ENCODE measurements around the gene SORBS1. TPM values are rescaled to one million over a fixed set of nuclear protein-coding genes. Genes with fewer than 3 reads are reported as not detected.

Gene SORBS1
- total and polyA plus RNA-seq, 9 of the 15 experiments (the other 6 are each of a cell fraction or from before 2014, with no cell fraction given) = 2.0 to 13.3 (median 6.5) TPM

DNA sequence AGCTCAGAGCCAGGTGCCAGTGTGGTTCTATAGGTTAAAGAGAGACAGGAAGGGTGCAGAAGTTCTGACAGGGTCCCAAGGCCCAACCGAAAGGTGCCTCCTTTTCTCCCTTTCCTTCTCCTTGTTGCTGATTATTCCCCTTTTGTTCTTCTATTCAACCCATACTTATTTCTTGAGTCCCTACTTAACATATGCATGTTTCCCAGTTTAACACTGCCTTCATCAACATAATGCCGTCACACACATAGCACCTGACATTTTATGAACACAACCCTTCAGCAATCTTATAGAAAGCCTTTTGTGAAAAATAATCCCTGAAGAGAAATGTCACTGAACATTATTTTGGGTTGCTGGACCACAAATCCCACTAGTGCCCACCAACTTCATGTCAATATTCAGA is 39.1 kb downstream of the SORBS1 start:
- BruUV-seq (replicated peaks) = no TSS peak
- H3K27me3 ChIP-seq (ENCODE audit: control insufficient read depth in 2 of 2, insufficient read depth in 2 of 2, low read length in 2 of 2) = no peaks in the 10 kb centered on the region
- no peak overlapping the region for H3K4me2 ChIP-seq (ENCODE audit: insufficient read depth, low read length)
- CTCF ChIA-PET (ENCODE audit: low intra/inter-chr PET ratio) = no interaction called here
- H4K20me1 ChIP-seq (replicated peaks; ENCODE audit: control insufficient read depth, insufficient read depth, low read length) = no peaks in the 10 kb centered on the region
- no peaks in the 10 kb centered on the region for H3K36me3 ChIP-seq (ENCODE audit: control insufficient read depth, insufficient read depth, low read length)
- POLR2A ChIA-PET = interaction anchor here (1.1 kb wide), 1 partner anchor 10 kb away, joined by 3 read pairs; no protein-coding TSS in a partner anchor
- no peaks in the 10 kb centered on the region for H3K9me1 ChIP-seq (ENCODE audit: control insufficient read depth, insufficient read depth, low read length)
- intact Hi-C loops (cut with micrococcal nuclease) = no loop called here
- H3K9ac ChIP-seq (ENCODE audit: insufficient read depth in 1 of 2, low read depth in 2 of 2, low read length in 2 of 2) = no peak overlapping the region
- H3K4me1 ChIP-seq (replicated peaks in 1 of 2; ENCODE audit: control insufficient read depth in 2 of 2, insufficient read depth in 2 of 2, low read length in 2 of 2) = peaks cover 14 to 27% of the 10 kb centered on the region in 2 experiments; a peak in 4 of 5 replicates
- in situ Hi-C loops (cut with MboI) = no loop called here
- H3K4me3 ChIP-seq = no peak overlapping the region
- no peaks in the 10 kb centered on the region for H3K9me3 ChIP-seq (replicated peaks; ENCODE audit: control insufficient read depth, insufficient read depth, low read depth, low read length)
- FAIRE-seq = no peak
- DNase-seq (ENCODE audit: extremely low read depth in 1 of 4, low spot score in 3 of 4) = no peak
- H2AFZ ChIP-seq (ENCODE audit: low read depth, low read length) = no peak overlapping the region
- H3K27ac ChIP-seq (ENCODE audit: extremely low read depth, low read depth, low read length) = no peak overlapping the region
- 95% methylated on average over 2 of the region's 2 CpGs for WGBS (ENCODE audit: insufficient coverage, low coverage, missing lambda C conversion rate)
- no peak for ATAC-seq
- TF ChIP-seq ZFPM2 (CRISPR knock-in tag; IDR thresholded peaks at IDR 0.05) = no peak
- TF ChIP-seq NEUROD1 (IDR thresholded peaks at IDR 0.05; ENCODE audit: borderline replicate concordance, low read depth, low read length, partially characterized antibody) = no peak
- TF ChIP-seq, protein P1, sequence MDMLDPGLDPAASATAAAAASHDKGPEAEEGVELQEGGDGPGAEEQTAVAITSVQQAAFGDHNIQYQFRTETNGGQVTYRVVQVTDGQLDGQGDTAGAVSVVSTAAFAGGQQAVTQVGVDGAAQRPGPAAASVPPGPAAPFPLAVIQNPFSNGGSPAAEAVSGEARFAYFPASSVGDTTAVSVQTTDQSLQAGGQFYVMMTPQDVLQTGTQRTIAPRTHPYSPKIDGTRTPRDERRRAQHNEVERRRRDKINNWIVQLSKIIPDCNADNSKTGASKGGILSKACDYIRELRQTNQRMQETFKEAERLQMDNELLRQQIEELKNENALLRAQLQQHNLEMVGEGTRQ (CRISPR knock-in tag; IDR thresholded peaks at IDR 0.05) = no peak
- no peak for TF ChIP-seq BMI1 (IDR thresholded peaks at IDR 0.05; ENCODE audit: low read length)
- peaks cover 7% of the 10 kb centered on the region; the same call in 2 of the 3 replicates for H3K79me2 ChIP-seq (ENCODE audit: control insufficient read depth, insufficient read depth, low read length)

DNA sequence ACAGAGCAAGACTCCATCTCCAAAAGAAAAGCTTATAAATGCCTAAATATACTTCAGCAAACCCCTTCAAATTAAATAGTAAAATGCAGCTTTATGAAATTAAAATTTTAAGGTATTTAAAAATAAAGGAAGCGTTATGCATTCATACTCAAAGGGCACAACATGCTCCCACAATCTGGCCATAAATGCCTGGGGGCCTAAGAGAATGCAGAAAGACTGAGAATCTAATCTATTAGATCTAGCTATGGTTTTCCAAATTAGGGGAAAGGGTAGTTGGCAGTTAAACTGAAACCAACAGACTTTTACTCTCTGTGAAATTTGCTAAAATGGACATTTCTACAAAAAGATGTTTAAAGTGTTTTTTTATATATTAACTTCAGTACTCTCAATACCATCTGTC is 40.6 kb downstream of the SORBS1 start:
- FAIRE-seq (no peak), ATAC-seq (no peak), DNase-seq (ENCODE audit: extremely low read depth in 1 of 4, low spot score in 3 of 4) (no peak)
- intact Hi-C loops (cut with micrococcal nuclease) (no loop called here), in situ Hi-C loops (cut with MboI) (no loop called here)
- Histone ChIP-seq H3K4me3 (no peak overlapping the region), H3K79me2 (ENCODE audit: control insufficient read depth, insufficient read depth, low read length) (no peaks in the 10 kb centered on the region; the same call in 1 of the 3 replicates), H3K4me2 (ENCODE audit: insufficient read depth, low read length) (no peak overlapping the region), H3K9me1 (ENCODE audit: control insufficient read depth, insufficient read depth, low read length) (no peaks in the 10 kb centered on the region), H3K27ac (ENCODE audit: extremely low read depth, low read depth, low read length) (no peak overlapping the region), H3K9me3 (replicated peaks; ENCODE audit: control insufficient read depth, insufficient read depth, low read depth, low read length) (no peaks in the 10 kb centered on the region), H3K36me3 (ENCODE audit: control insufficient read depth, insufficient read depth, low read length) (no peaks in the 10 kb centered on the region), H3K9ac (ENCODE audit: insufficient read depth in 1 of 2, low read depth in 2 of 2, low read length in 2 of 2) (no peak overlapping the region), H2AFZ (ENCODE audit: low read depth, low read length) (no peak overlapping the region), H3K27me3 (ENCODE audit: control insufficient read depth in 2 of 2, insufficient read depth in 2 of 2, low read length in 2 of 2) (no peaks in the 10 kb centered on the region), H4K20me1 (replicated peaks; ENCODE audit: control insufficient read depth, insufficient read depth, low read length) (no peaks in the 10 kb centered on the region), H3K4me1 (replicated peaks in 1 of 2; ENCODE audit: control insufficient read depth in 2 of 2, insufficient read depth in 2 of 2, low read length in 2 of 2) (peaks cover 10 to 28% of the 10 kb centered on the region in 2 experiments; a peak in 4 of 5 replicates)
- BruUV-seq (replicated peaks) = no TSS peak
- no peak for TF ChIP-seq MAFG (tag; conservative IDR thresholded peaks at IDR 0.05)
- CTCF ChIA-PET (ENCODE audit: low intra/inter-chr PET ratio) = no interaction called here
- POLR2A ChIA-PET = interaction anchor here (0.6 kb wide), 1 partner anchor 94 kb away, joined by 3 read pairs; no protein-coding TSS in a partner anchor
- 86% methylated on average over 1 of the region's 1 CpG for WGBS (ENCODE audit: insufficient coverage, low coverage, missing lambda C conversion rate)
